Esophagus muscularis mucosa (tissue), 4 donors: ENCODE data around the gene BCAT1. TPM values are rescaled to one million over a fixed set of nuclear protein-coding genes. Genes with fewer than 3 reads are reported as not detected.
"Not testable (repeated sequence)": the region's sequence is repeated elsewhere in the genome, so short reads cannot be mapped to it uniquely, and the experiment has no call there.

ENCODE experiments used
- DNase-seq: peaks from one replicate; pipeline ENCODE4 v3.0.0-alpha.2; 2017; ENCODE audit errors: extremely low spot score
- H3K27ac ChIP-seq, 4 donors: fragments of 200-600 bp; sonication (generic); replicated peaks in 1 of 4; 1 replicate in 3 of 4; 2 replicates in 1 of 4; pipeline ENCODE4 v1.5.1; 2016 to 2019; ENCODE audit warnings: mild to moderate bottlenecking in 1 of 4
- H3K27me3 ChIP-seq, 4 donors: fragments of 200-600 bp; sonication (generic); one replicate each; pipeline versions ENCODE4 v1.5.1 to v1.6.0; 2016 to 2019
- H3K36me3 ChIP-seq, 4 donors: fragments of 200-600 bp; sonication (generic); one replicate each; pipeline ENCODE4 v1.5.1; 2016 to 2019
- H3K4me1 ChIP-seq, 4 donors: fragments of 200-600 bp; sonication (generic); one replicate each; pipeline ENCODE4 v1.5.1; 2016 to 2019
- H3K4me3 ChIP-seq, 4 donors: fragments of 200-600 bp; sonication (generic); 1 replicate in 2 of 4; 2 replicates in 2 of 4; pipeline ENCODE4 v1.5.1; 2016 to 2019; ENCODE audit warnings: mild to moderate bottlenecking in 4 of 4, moderate library complexity in 1 of 4
- H3K9me3 ChIP-seq, 4 donors: fragments of 200-600 bp; sonication (generic); 1 replicate in 3 of 4; 2 replicates in 1 of 4; pipeline ENCODE4 v1.5.1; 2016 to 2019
- EP300 ChIP-seq: sonication (generic); formaldehyde crosslinking; IDR thresholded peaks from one replicate; pipeline ENCODE4 v1.6.1; 2017; ENCODE audit warnings: antibody characterized with exemption
- POLR2A ChIP-seq: fragments of 450-650 bp; IDR thresholded peaks from one replicate; pipeline ENCODE4 v1.6.1; 2017; ENCODE audit warnings: antibody characterized with exemption, moderate library complexity, mild to moderate bottlenecking, low read depth
- POLR2AphosphoS5 ChIP-seq, 2 donors: sonication (generic); formaldehyde crosslinking; IDR thresholded peaks; one replicate each; pipeline ENCODE4 v1.6.1; 2017; ENCODE audit warnings: antibody characterized with exemption in 2 of 2
- WGBS: methylation state at CpG from one replicate; pipeline ENCODE4 v1.1.5; 2018; 5-methylcytosine and 5-hydroxymethylcytosine counted together
- intact Hi-C: fragments of 100-400 bp; cut with DNase I; formaldehyde crosslinking; loops from one replicate; pipeline ENCODE4 v1.15.1; 2023
- total RNA-seq, 4 donors: library from RNA; depleted of rRNA; stranded (reverse); fragments of >200 nt; gene quantifications; one replicate each; pipeline versions ENCODE4 v1.1.0 to v1.2.1, GENCODE V29; 2016
- TF ChIP-seq, protein P1 (sequence below), 3 experiments: fragments of 200-600 bp in 2 of 3; fragments of 450-650 bp in 1 of 3; sonication (generic) in 2 of 3; IDR thresholded peaks; one replicate each; pipeline ENCODE4 v1.5.1; 2017 to 2019; ENCODE audit warnings: antibody characterized with exemption in 3 of 3, mild to moderate bottlenecking in 2 of 3, moderate library complexity in 1 of 3

BCAT1 gene
- total RNA-seq, 4 donors from 2014 or later = 9.1 to 23.4 (median 14.7) TPM

DNA sequence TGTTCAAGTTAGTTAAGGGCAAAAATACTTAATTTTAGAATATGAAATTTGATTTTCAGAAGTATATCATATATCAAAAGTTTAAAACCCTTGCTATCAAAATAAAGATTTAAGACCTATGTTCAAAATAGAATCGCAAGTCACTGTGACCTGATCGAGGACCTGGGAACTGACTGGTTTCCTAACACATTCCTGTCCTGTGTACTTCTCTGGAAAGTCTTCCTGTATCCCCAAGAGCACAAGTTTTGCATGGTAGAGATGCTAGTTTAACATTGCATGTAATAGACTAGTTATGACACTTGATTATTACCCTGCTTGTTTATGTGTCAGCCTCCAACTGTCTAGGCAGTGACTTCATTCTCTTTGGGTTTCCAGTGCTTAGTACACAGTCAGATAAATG lies 30.3 kb downstream of the BCAT1 start:
- WGBS = 43% methylated on average over 2 of the region's 2 CpGs
- H3K27ac ChIP-seq = no peak overlapping the region
- no peaks in the 10 kb centered on the region for H3K9me3 ChIP-seq
- no peaks in the 10 kb centered on the region for H3K27me3 ChIP-seq
- intact Hi-C loops = no loop called here
- peak; percentile 34 for DNase-seq
- H3K36me3 ChIP-seq = no peaks in the 10 kb centered on the region
- no peaks in the 10 kb centered on the region for H3K4me1 ChIP-seq
- H3K4me3 ChIP-seq = no peak overlapping the region
- no peak for TF ChIP-seq POLR2A
- TF ChIP-seq, protein P1, sequence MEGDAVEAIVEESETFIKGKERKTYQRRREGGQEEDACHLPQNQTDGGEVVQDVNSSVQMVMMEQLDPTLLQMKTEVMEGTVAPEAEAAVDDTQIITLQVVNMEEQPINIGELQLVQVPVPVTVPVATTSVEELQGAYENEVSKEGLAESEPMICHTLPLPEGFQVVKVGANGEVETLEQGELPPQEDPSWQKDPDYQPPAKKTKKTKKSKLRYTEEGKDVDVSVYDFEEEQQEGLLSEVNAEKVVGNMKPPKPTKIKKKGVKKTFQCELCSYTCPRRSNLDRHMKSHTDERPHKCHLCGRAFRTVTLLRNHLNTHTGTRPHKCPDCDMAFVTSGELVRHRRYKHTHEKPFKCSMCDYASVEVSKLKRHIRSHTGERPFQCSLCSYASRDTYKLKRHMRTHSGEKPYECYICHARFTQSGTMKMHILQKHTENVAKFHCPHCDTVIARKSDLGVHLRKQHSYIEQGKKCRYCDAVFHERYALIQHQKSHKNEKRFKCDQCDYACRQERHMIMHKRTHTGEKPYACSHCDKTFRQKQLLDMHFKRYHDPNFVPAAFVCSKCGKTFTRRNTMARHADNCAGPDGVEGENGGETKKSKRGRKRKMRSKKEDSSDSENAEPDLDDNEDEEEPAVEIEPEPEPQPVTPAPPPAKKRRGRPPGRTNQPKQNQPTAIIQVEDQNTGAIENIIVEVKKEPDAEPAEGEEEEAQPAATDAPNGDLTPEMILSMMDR (IDR thresholded peaks at IDR 0.05) = no peak
- TF ChIP-seq POLR2AphosphoS5 (IDR thresholded peaks at IDR 0.05) = no peak
- TF ChIP-seq EP300 = no peak

DNA sequence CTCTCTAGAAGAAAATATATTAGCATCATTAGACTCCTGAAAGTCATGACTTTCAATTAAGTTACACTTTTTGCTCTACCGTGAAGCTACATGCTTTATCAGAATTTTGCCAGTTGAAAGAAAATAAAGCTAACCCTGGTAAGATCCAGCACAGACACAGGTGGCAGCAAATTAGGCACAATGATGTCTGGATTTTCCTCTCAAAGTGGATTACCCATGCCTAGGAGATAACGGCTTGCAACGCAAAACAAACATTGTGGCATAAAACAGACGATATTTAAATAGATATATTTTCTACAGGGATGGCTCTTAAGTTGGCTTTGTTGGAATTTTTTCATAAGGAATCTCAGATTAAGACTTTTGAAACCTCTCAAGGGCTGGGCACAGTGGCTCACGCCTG lies 33.4 kb downstream of the BCAT1 start:
- DNase-seq = no peak
- H3K4me3 ChIP-seq = no peak overlapping the region
- no peaks in the 10 kb centered on the region for H3K4me1 ChIP-seq
- no peaks in the 10 kb centered on the region for H3K9me3 ChIP-seq
- WGBS = 84% methylated on average over 5 of the region's 5 CpGs
- intact Hi-C loops = no loop called here
- no peak overlapping the region for H3K27ac ChIP-seq
- no peaks in the 10 kb centered on the region for H3K27me3 ChIP-seq
- TF ChIP-seq, protein P1 (IDR thresholded peaks at IDR 0.05) = no peak
- TF ChIP-seq POLR2A (no peak), EP300 (no peak), POLR2AphosphoS5 (IDR thresholded peaks at IDR 0.05) (no peak)
- no peaks in the 10 kb centered on the region for H3K36me3 ChIP-seq

GRCh38 chr12:24913953-24914352 lies 34.9 kb downstream of the BCAT1 start:
- intact Hi-C loops = no loop called here
- 100% methylated on average over 3 of the region's 3 CpGs for WGBS
- H3K9me3 ChIP-seq = no peaks in the 10 kb centered on the region
- TF ChIP-seq POLR2A (no peak), POLR2AphosphoS5 (IDR thresholded peaks at IDR 0.05) (no peak), EP300 (no peak)
- TF ChIP-seq, protein P1 (IDR thresholded peaks at IDR 0.05) = no peak
- peak; percentile 21 for DNase-seq
- H3K4me3 ChIP-seq = no peak overlapping the region
- no peaks in the 10 kb centered on the region for H3K4me1 ChIP-seq
- no peaks in the 10 kb centered on the region for H3K36me3 ChIP-seq
- H3K27me3 ChIP-seq = no peaks in the 10 kb centered on the region
- H3K27ac ChIP-seq = no peak overlapping the region

- DNase-seq = no peak
- WGBS = 90% methylated on average over 3 of the region's 3 CpGs
- Histone ChIP-seq H3K27ac (no peak overlapping the region), H3K4me1 (no peaks in the 10 kb centered on the region), H3K27me3 (no peaks in the 10 kb centered on the region), H3K36me3 (no peaks in the 10 kb centered on the region), H3K9me3 (no peaks in the 10 kb centered on the region), H3K4me3 (no peak overlapping the region)
- TF ChIP-seq POLR2A (no peak), POLR2AphosphoS5 (IDR thresholded peaks at IDR 0.05) (no peak), EP300 (no peak)
- TF ChIP-seq, protein P1 (IDR thresholded peaks at IDR 0.05) = no peak
- intact Hi-C loops = no loop called here
Measured at GRCh38 chr12:24913130-24913529, 35.8 kb downstream of the BCAT1 start.

GRCh38 chr12:24911271-24911791 lies 37.6 kb downstream of the BCAT1 start:
- no peak overlapping the region for H3K27ac ChIP-seq
- no peaks in the 10 kb centered on the region for H3K27me3 ChIP-seq
- DNase-seq = no peak
- no peaks in the 10 kb centered on the region for H3K36me3 ChIP-seq
- no peaks in the 10 kb centered on the region for H3K4me1 ChIP-seq
- intact Hi-C loops = no loop called here
- no peaks in the 10 kb centered on the region for H3K9me3 ChIP-seq
- 55% methylated on average over 9 of the region's 9 CpGs for WGBS
- no peak overlapping the region for H3K4me3 ChIP-seq
- no peak for TF ChIP-seq POLR2AphosphoS5 (IDR thresholded peaks at IDR 0.05)
- TF ChIP-seq, protein P1 (IDR thresholded peaks at IDR 0.05) = no peak
- no peak for TF ChIP-seq EP300
- no peak for TF ChIP-seq POLR2A

GRCh38 chr12:24910192-24910591 lies 38.7 kb downstream of the BCAT1 start:
- H3K4me3 ChIP-seq, H3K27ac ChIP-seq, H3K9me3 ChIP-seq, H3K4me1 ChIP-seq, DNase-seq, H3K36me3 ChIP-seq, H3K27me3 ChIP-seq, intact Hi-C loops: not testable (repeated sequence)
- 96% methylated on average over 6 of the region's 6 CpGs for WGBS
